ENCODE measurements around the gene KCND3.

The KCND3 gene

DNA sequence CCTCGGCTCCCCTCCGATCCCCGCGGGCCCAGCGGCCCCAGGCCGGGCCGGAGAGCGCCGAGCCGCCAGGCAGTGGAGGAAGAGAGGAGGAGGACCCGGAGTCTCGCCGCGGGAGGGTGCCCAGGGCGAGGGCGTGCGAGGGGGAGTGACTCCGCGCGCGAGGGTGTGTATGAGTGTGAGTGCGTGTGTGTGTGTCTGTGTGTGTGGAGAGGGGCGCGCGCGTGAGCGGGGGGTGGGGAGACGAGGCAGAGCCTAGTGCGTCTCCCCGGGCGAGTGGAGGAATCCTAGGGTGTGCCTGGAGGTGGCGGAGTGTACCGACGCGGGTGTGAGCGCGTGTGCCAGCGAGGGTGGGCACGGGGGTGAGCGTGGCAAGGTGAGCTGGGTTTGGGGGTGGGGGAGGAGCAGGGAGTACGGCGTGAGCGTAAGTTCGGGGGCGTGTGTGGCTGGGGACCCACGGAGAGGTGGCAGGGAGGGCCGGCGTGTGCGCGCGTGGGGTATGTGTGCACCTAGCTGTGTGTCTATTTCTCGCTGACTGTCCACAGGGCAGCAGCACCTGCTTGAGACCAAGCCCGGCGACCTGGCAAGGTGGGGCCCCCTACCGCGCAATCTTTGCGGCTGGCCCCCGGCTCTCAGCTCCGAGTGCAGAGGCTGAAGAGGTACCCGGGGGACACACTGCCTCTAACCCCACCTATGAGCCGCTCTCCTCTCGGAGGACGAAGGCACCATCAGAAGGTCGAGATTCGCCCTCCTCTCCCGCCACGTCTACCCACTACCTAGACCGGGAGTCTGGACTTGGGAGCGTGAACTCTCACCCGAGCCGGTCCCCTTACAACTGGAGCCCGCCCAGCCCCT, 784 bp upstream of the KCND3 start:
- Histone ChIP-seq H3K9me3 (ENCODE audit: insufficient read depth, low read length) (no peaks in the 10 kb centered on the region), H3K27me3 (ENCODE audit: low read depth, low read length) (no peaks in the 10 kb centered on the region), H3K4me3 (ENCODE audit: low read length) (no peak overlapping the region), H3K4me2 (ENCODE audit: low read length) (peak overlapping the region; percentile 78), H3K9ac (ENCODE audit: low read length) (no peak overlapping the region), H3K79me2 (ENCODE audit: low read length) (no peaks in the 10 kb centered on the region), H3K36me3 (replicated peaks; ENCODE audit: low read depth, low read length) (no peaks in the 10 kb centered on the region), H3K4me1 (ENCODE audit: low read length) (peaks cover 29% of the 10 kb centered on the region), H3K27ac (ENCODE audit: low read length) (no peak overlapping the region), H2AFZ (ENCODE audit: low read depth, low read length) (no peak overlapping the region), H4K20me1 (ENCODE audit: insufficient read depth, low read length) (no peaks in the 10 kb centered on the region)
- TF ChIP-seq, protein P1, sequence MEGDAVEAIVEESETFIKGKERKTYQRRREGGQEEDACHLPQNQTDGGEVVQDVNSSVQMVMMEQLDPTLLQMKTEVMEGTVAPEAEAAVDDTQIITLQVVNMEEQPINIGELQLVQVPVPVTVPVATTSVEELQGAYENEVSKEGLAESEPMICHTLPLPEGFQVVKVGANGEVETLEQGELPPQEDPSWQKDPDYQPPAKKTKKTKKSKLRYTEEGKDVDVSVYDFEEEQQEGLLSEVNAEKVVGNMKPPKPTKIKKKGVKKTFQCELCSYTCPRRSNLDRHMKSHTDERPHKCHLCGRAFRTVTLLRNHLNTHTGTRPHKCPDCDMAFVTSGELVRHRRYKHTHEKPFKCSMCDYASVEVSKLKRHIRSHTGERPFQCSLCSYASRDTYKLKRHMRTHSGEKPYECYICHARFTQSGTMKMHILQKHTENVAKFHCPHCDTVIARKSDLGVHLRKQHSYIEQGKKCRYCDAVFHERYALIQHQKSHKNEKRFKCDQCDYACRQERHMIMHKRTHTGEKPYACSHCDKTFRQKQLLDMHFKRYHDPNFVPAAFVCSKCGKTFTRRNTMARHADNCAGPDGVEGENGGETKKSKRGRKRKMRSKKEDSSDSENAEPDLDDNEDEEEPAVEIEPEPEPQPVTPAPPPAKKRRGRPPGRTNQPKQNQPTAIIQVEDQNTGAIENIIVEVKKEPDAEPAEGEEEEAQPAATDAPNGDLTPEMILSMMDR (IDR thresholded peaks at IDR 0.05; ENCODE audit: low read depth, low read length) = no peak
- no peak for TF ChIP-seq EZH2phosphoT487 (IDR thresholded peaks at IDR 0.05; ENCODE audit: low read depth)

DNA sequence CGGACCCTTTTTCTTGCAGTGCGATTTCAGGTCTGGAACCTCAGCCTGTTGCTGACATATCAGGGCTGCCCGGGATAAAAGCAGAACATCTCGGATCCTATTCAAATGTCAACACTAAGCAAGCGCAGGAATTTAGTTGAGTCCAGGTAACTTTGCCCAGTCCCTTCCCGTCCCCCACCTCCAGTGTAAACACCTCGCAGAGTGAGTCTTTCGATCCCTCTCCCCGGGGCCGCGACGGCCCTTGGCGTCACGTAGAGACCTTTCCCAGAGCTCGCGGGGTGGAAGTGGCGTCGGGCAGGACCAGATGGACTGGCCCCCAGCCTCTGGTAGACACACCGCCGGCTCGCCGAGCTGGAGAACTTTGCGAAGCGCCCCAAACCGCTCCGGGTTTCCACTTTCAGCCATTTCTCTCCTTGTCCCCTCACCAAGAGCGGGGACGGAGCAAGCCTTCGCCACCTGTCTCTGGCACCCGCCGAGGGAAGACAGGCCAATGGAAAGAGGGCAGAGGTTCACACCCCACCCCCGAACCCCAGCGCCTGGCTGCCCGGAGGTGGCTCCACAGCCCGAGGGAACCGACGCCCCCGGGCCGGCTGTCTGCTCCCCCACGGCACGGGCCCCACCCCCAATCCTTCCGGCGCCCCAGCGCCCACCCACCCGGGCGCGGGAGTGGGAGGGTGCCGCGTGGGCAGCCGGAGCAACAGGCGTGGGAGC, 570 bp downstream of the KCND3 start:
- H3K9me3 ChIP-seq (ENCODE audit: insufficient read depth, low read length) = no peaks in the 10 kb centered on the region
- H3K9ac ChIP-seq (ENCODE audit: low read length) = no peak overlapping the region
- peaks cover 29% of the 10 kb centered on the region for H3K4me1 ChIP-seq (ENCODE audit: low read length)
- H3K4me2 ChIP-seq (ENCODE audit: low read length) = no peak overlapping the region
- no peaks in the 10 kb centered on the region for H3K36me3 ChIP-seq (replicated peaks; ENCODE audit: low read depth, low read length)
- H4K20me1 ChIP-seq (ENCODE audit: insufficient read depth, low read length) = no peaks in the 10 kb centered on the region
- TF ChIP-seq, protein P1 (IDR thresholded peaks at IDR 0.05; ENCODE audit: low read depth, low read length) = no peak
- TF ChIP-seq EZH2phosphoT487 (IDR thresholded peaks at IDR 0.05; ENCODE audit: low read depth) = no peak
- H3K27ac ChIP-seq (ENCODE audit: low read length) = no peak overlapping the region
- no peak overlapping the region for H2AFZ ChIP-seq (ENCODE audit: low read depth, low read length)
- H3K79me2 ChIP-seq (ENCODE audit: low read length) = no peaks in the 10 kb centered on the region
- H3K27me3 ChIP-seq (ENCODE audit: low read depth, low read length) = no peaks in the 10 kb centered on the region
- H3K4me3 ChIP-seq (ENCODE audit: low read length) = no peak overlapping the region

DNA sequence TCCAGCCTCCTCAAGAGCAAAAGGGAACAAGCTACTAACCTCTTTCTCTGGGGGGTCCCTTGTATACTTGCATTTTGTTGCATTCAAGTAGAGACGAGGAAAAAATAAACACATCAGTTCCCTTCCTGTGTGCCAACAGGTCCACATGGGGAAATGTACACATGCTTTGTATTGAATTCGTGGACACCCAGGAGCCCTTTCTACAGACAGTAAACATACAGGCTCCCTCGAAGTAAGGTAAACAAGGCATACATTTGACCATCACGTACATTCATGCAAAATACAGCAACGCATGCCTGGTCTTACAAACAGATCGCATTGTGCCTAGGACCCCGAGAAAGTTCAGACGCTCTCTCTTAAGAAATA, 1.1 kb downstream of the KCND3 start:
- H3K4me1 ChIP-seq (ENCODE audit: low read length) = peaks cover 29% of the 10 kb centered on the region
- no peaks in the 10 kb centered on the region for H3K79me2 ChIP-seq (ENCODE audit: low read length)
- TF ChIP-seq, protein P1 (IDR thresholded peaks at IDR 0.05; ENCODE audit: low read depth, low read length) = no peak
- no peak for TF ChIP-seq EZH2phosphoT487 (IDR thresholded peaks at IDR 0.05; ENCODE audit: low read depth)
- no peaks in the 10 kb centered on the region for H3K36me3 ChIP-seq (replicated peaks; ENCODE audit: low read depth, low read length)
- no peak overlapping the region for H3K4me2 ChIP-seq (ENCODE audit: low read length)
- no peaks in the 10 kb centered on the region for H4K20me1 ChIP-seq (ENCODE audit: insufficient read depth, low read length)
- no peak overlapping the region for H3K9ac ChIP-seq (ENCODE audit: low read length)
- no peak overlapping the region for H3K4me3 ChIP-seq (ENCODE audit: low read length)
- H3K9me3 ChIP-seq (ENCODE audit: insufficient read depth, low read length) = no peaks in the 10 kb centered on the region
- no peak overlapping the region for H3K27ac ChIP-seq (ENCODE audit: low read length)
- H3K27me3 ChIP-seq (ENCODE audit: low read depth, low read length) = no peaks in the 10 kb centered on the region
- H2AFZ ChIP-seq (ENCODE audit: low read depth, low read length) = no peak overlapping the region

DNA sequence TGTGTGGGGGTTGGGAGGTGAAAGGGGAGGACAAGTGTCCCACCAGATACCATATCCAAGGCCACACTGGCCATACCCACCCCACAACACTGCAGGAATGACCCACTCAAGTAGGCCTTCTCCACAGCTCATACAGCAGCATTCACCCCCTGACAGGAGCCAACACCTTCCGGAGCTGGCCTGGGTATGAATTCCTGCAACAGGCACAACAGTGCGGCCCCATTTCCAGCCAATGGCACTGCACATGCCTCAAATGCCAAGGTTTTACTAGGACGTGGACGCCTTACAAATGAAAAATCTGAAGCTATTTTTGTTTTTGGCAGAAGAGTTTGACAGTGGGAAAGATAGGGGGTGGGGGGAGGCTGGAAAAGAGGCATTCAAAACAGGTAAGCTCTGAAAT, 2.0 kb downstream of the KCND3 start:
- no peaks in the 10 kb centered on the region for H3K9me3 ChIP-seq (ENCODE audit: insufficient read depth, low read length)
- H3K27ac ChIP-seq (ENCODE audit: low read length) = no peak overlapping the region
- no peaks in the 10 kb centered on the region for H3K79me2 ChIP-seq (ENCODE audit: low read length)
- H3K9ac ChIP-seq (ENCODE audit: low read length) = no peak overlapping the region
- no peaks in the 10 kb centered on the region for H3K27me3 ChIP-seq (ENCODE audit: low read depth, low read length)
- TF ChIP-seq, protein P1 (IDR thresholded peaks at IDR 0.05; ENCODE audit: low read depth, low read length) = no peak
- TF ChIP-seq EZH2phosphoT487 (IDR thresholded peaks at IDR 0.05; ENCODE audit: low read depth) = no peak
- H2AFZ ChIP-seq (ENCODE audit: low read depth, low read length) = no peak overlapping the region
- H3K4me1 ChIP-seq (ENCODE audit: low read length) = peaks cover 25% of the 10 kb centered on the region
- no peak overlapping the region for H3K4me3 ChIP-seq (ENCODE audit: low read length)
- no peak overlapping the region for H3K4me2 ChIP-seq (ENCODE audit: low read length)
- no peaks in the 10 kb centered on the region for H3K36me3 ChIP-seq (replicated peaks; ENCODE audit: low read depth, low read length)
- H4K20me1 ChIP-seq (ENCODE audit: insufficient read depth, low read length) = no peaks in the 10 kb centered on the region
